ENCODE results near the gene TKFC. TPM values are rescaled to one million over a fixed set of nuclear protein-coding genes. Genes with fewer than 3 reads are reported as not detected.
A peak's percentile ranks its signal among the peaks of the same experiment; 100 is the strongest.

The TKFC gene
- total RNA-seq, 1 donor from 2014 or later, result 59.6 TPM

DNA sequence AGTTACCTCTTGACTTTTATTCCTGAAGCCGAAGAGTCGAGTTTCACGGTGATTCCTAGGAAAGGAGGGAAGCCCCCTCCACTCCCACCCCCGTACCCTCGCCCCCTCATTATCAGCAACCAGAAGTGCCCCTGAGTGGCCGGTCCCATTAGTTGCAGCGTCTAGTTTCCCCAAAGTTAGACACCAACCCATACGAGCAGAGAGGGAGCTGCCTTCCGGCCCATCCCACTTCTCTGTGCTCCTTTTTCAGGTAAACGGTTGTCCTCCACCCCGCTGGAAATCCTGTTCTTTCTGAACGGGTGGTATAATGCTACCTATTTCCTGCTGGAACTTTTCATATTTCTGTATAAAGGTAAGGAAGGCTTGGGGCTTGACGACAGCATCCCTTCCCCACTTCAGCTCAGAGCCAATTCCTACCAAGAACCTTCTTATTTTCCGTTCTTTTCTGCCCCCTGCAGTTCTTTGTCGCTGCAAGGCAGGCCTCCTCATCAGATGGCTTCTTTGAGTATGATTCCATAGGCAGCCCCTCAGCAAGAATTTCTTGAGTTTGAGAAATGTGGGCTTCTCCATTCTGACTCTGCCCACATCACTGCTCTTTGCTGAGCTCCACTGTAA lies 60.1 kb downstream of the TKFC start:
- Mint-ChIP-seq H3K27ac (ENCODE audit: unreplicated experiment) (peak overlapping the region; percentile 77), H3K9me3 (ENCODE audit: unreplicated experiment) (no peaks in the 10 kb centered on the region), H3K4me3 (ENCODE audit: unreplicated experiment) (peak overlapping the region; percentile 95), H3K36me3 (ENCODE audit: unreplicated experiment) (no peaks in the 10 kb centered on the region), H3K4me1 (ENCODE audit: low read depth, unreplicated experiment) (peaks cover 5% of the 10 kb centered on the region), H3K27me3 (ENCODE audit: unreplicated experiment) (no peaks in the 10 kb centered on the region)
- DNase-seq, result no peak
- TF ChIP-seq, protein P1, sequence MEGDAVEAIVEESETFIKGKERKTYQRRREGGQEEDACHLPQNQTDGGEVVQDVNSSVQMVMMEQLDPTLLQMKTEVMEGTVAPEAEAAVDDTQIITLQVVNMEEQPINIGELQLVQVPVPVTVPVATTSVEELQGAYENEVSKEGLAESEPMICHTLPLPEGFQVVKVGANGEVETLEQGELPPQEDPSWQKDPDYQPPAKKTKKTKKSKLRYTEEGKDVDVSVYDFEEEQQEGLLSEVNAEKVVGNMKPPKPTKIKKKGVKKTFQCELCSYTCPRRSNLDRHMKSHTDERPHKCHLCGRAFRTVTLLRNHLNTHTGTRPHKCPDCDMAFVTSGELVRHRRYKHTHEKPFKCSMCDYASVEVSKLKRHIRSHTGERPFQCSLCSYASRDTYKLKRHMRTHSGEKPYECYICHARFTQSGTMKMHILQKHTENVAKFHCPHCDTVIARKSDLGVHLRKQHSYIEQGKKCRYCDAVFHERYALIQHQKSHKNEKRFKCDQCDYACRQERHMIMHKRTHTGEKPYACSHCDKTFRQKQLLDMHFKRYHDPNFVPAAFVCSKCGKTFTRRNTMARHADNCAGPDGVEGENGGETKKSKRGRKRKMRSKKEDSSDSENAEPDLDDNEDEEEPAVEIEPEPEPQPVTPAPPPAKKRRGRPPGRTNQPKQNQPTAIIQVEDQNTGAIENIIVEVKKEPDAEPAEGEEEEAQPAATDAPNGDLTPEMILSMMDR (IDR thresholded peaks at IDR 0.05; ENCODE audit: partially characterized antibody, unreplicated experiment), result no peak

Other genes starting within 250 kb of the TKFC start
- gene CD5, start 230.7 kb upstream of the TKFC start, total RNA-seq (ENCODE audit: unreplicated experiment), result not detected
- gene VPS37C, start 171.8 kb upstream of the TKFC start, total RNA-seq (ENCODE audit: unreplicated experiment), result 27.1 TPM
- gene PGA3, start 129.7 kb upstream of the TKFC start, total RNA-seq (ENCODE audit: unreplicated experiment), result not detected
- not detected for gene PGA4, start 110.9 kb upstream of the TKFC start, total RNA-seq (ENCODE audit: unreplicated experiment)
- gene PGA5, start 92.1 kb upstream of the TKFC start, total RNA-seq (ENCODE audit: unreplicated experiment), result not detected
- gene VWCE, start 37.9 kb upstream of the TKFC start, total RNA-seq (ENCODE audit: unreplicated experiment), result 27.3 TPM
- 259 TPM for gene DDB1, start 123 bp upstream of the TKFC start, total RNA-seq (ENCODE audit: unreplicated experiment)
- gene CYB561A3, start 28.7 kb downstream of the TKFC start, total RNA-seq (ENCODE audit: unreplicated experiment), result 20.6 TPM
- 23.3 TPM for gene TMEM138, start 29.1 kb downstream of the TKFC start, total RNA-seq (ENCODE audit: unreplicated experiment)
- gene TMEM216, start 59.4 kb downstream of the TKFC start, total RNA-seq (ENCODE audit: unreplicated experiment), result 7.8 TPM
- gene CPSF7, start 96.7 kb downstream of the TKFC start, total RNA-seq (ENCODE audit: unreplicated experiment), result 83.7 TPM
- gene SDHAF2, start 96.9 kb downstream of the TKFC start, total RNA-seq (ENCODE audit: unreplicated experiment), result 43.2 TPM
- 8.2 TPM for gene LRRC10B, start 175.5 kb downstream of the TKFC start, total RNA-seq (ENCODE audit: unreplicated experiment)
- gene SYT7, start 247.8 kb downstream of the TKFC start, total RNA-seq (ENCODE audit: unreplicated experiment), result 93.6 TPM

Measured in glutamatergic neuron (in vitro differentiated cells).